HG03097 (cell line): Measurements from ENCODE around the gene ERBB2.

ENCODE experiments used
- ATAC-seq: cut with Tn5 transposase; IDR thresholded peaks from one replicate; pipeline ENCODE4 v1.9.1; 2021; ENCODE audit not compliant: unreplicated experiment, low FRiP score

Gene ERBB2

DNA sequence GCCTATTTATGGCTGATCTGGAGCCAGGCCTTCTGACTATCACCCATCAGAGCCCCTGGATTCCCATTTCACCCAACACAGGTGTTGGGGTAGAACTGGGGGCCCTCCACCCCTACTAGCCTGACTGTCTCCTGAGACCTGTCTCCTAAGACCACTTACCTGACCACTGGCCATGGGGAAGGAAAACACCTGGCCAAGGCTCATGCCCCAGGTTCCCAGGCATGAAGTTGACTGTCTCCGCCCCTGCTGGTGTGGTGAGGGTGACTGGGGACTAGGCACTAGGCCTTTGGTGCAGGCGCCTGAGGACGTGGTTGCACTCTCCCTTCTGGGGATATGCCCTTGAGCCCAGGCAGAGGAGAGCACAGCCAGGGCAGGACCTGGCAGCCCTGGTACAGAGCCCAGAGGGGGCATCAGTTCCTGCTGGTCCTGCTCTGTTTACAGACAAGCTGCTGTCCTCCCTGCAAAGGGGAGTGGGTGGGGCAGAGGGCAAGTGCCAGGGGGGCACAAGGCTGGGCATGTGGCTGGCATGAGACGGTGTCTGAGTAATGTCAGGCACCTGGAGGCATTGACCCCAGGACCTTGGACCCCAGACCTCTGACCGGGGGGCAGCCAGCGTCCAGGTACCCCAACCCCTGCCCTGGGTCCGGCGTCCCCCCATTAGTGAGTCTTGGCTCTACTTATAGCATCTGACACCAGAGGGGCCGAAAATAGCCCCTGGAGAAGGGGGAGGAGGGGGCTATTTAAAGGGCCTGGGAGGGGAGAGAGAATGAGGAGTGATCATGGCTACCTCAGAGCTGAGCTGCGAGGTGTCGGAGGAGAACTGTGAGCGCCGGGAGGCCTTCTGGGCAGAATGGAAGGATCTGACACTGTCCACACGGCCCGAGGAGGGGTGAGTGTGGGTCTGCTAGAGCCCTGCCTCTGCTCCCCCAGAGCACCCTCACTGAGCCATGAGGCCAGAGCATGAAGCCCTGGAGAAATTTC lies 35.0 kb upstream of the ERBB2 start, which contains the start of gene TCAP:
TSS of gene TCAP (plus strand) at position 769 of the 981 bp plus-strand sequence. CDS start at position 780, 11 bp downstream.
- ATAC-seq = no peak

DNA sequence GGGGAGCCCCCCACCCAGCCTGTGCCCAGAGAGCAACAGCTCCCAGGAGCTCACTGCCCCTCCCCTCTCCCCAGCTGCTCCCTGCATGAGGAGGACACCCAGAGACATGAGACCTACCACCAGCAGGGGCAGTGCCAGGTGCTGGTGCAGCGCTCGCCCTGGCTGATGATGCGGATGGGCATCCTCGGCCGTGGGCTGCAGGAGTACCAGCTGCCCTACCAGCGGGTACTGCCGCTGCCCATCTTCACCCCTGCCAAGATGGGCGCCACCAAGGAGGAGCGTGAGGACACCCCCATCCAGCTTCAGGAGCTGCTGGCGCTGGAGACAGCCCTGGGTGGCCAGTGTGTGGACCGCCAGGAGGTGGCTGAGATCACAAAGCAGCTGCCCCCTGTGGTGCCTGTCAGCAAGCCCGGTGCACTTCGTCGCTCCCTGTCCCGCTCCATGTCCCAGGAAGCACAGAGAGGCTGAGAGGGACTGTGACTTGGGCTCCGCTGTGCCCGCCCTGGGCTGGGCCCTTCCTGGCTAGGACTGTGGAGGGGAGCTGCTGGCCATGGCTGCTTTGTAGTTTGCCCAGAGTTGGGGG lies 34.1 kb upstream of the ERBB2 start:
- no peak for ATAC-seq

DNA sequence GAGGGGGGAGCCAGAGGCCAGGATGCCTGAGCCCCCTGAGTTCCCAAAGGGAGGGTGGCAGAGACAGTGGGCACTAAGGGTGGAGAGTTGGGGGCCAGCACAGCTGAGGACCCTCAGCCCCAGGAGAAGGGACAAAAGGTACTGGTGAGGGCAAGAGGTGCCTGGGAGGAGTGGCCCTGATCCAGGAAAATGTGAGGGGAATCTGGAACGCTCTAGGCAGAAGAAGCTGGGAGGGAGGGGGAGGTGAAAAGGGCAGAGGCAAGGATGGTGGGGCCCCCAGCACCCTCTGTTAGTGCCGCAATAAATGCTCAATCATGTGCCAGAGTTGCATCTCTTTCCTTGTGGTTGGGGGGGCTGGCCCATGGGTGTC lies 33.6 kb upstream of the ERBB2 start:
- no peak for ATAC-seq

DNA sequence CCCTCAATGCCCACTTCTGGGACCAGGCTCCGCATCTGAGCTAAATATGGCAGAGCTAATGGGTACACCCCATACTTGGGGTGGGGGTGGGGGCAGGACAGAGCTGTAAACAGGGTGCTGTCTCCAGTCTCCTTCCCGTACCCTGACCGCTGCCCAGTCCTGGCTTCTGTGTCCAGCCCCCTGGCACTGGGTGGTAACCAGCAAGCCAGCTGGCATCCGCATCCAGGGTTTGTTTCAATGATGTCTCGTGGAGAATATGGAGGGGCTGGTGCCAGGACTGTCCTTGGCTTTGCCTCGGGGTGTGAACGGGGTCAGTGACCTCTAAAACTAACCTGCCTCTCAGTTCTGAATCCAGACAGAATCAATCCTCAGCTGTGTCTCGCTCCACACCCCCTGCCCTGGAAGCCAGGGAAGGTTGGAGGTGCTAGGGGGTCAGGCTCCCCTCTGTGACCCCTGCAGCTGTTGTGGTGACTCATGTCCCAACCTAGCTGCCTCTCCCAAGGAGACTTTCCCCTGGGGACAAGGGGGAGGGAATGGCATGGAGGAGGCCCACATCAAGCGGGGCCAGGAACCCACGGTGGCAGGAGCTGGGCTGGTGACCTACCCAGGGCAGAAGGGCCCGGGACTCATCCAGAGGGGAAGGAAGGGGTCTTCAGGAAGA lies 33.1 kb upstream of the ERBB2 start:
- no peak for ATAC-seq

DNA sequence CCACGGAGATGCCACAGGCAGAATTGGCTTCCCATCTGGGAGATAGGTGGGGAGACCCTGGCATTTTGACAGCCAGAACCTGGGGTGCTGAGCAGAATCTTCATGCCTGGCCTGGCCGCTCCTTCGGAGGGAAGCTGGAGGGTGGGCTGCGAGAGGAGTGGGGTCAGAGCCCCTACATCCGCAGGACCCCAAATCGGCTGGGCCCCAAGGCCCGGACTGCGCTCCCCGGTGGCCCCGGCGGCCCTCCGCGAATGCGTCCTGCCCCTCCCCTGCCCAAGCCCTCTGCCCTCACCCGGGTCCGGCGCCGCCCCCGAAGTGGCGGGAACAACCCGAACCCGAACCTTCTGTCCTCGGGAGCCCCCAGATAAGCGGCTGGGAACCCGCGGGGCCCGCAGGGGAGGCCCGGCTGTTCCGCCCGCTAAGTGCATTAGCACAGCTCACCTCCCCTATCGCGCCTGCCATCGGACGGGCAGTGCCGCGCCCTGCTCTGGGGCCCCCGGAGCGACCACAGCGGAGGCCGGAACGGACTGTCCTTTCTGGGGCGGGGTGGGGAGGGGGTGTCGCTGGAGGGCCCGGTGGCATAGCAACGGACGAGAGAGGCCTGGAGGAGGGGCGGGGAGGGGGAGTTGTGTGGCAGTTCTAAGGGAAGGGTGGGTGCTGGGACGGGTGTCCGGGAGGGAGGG lies 32.5 kb upstream of the ERBB2 start:
- no peak for ATAC-seq

DNA sequence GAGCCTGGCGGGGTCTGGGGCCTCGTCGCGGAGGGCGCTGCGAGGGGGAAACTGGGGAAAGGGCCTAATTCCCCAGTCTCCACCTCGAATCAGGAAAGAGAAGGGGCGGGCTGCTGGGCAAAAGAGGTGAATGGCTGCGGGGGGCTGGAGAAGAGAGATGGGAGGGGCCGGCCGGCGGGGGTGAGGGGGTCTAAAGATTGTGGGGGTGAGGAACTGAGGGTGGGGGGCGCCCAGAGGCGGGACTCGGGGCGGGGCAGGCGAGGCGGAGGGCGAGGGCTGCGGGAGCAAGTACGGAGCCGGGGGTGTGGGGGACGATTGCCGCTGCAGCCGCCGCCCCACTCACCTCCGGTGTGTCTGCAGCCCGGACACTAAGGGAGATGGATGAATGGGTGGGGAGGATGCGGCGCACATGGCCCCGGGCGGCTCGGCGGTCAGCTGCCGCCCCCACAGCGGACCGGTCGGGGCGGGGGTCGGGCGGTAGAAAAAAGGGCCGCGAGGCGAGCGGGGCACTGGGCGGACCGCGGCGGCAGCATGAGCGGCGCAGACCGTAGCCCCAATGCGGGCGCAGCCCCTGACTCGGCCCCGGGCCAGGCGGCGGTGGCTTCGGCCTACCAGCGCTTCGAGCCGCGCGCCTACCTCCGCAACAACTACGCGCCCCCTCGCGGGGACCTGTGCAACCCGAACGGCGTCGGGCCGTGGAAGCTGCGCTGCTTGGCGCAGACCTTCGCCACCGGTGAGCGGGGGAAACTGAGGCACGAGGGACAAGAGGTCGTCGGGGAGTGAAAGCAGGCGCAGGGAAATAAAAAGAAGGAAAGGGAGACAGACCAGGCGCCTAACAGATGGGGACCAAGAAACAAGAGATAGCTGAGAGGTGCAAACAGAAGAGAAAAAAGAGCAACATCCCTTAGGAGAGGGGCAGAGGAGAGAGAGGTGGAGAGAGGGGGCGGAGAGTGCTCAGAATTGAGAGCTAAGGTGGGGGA lies 31.6 kb upstream of the ERBB2 start, which contains the start of gene PNMT:
TSS of gene PNMT (plus strand) at position 509 of the 980 bp plus-strand sequence. CDS start at position 532, 23 bp downstream.
- no peak for ATAC-seq

DNA sequence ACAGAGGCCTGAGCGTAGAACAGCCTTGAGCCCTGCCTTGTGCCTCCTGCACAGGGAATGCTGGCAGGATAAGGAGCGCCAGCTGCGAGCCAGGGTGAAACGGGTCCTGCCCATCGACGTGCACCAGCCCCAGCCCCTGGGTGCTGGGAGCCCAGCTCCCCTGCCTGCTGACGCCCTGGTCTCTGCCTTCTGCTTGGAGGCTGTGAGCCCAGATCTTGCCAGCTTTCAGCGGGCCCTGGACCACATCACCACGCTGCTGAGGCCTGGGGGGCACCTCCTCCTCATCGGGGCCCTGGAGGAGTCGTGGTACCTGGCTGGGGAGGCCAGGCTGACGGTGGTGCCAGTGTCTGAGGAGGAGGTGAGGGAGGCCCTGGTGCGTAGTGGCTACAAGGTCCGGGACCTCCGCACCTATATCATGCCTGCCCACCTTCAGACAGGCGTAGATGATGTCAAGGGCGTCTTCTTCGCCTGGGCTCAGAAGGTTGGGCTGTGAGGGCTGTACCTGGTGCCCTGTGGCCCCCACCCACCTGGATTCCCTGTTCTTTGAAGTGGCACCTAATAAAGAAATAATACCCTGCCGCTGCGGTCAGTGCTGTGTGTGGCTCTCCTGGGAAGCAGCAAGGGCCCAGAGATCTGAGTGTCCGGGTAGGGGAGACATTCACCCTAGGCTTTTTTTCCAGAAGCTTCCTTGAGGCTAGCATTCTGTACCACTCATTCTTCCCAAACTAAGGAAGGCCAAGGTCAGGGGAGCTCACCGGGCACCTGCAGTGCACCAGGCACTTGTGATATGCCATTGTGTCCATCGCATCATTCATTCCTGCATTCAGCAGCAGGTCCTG lies 29.7 kb upstream of the ERBB2 start:
- ATAC-seq = no peak

DNA sequence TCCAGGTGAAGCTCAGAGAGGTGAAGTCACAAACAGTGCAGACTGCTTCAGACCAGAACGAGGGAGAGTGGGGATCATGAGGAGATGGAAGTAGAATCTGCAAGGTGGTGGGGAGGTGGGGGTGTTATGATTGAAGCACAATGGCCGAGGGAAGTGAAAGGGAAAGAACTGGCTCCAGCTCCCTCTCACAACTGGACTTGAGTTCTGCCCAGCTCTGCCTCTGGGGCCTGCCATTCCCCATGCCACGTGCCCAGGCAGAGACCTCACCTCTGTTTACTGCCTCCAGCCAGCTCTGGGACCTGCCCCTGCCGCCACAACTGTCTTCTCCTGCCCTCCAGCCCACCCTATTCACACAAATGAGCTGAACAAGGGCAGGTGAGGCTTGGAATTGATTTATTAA lies 29.1 kb upstream of the ERBB2 start:
- ATAC-seq = no peak

DNA sequence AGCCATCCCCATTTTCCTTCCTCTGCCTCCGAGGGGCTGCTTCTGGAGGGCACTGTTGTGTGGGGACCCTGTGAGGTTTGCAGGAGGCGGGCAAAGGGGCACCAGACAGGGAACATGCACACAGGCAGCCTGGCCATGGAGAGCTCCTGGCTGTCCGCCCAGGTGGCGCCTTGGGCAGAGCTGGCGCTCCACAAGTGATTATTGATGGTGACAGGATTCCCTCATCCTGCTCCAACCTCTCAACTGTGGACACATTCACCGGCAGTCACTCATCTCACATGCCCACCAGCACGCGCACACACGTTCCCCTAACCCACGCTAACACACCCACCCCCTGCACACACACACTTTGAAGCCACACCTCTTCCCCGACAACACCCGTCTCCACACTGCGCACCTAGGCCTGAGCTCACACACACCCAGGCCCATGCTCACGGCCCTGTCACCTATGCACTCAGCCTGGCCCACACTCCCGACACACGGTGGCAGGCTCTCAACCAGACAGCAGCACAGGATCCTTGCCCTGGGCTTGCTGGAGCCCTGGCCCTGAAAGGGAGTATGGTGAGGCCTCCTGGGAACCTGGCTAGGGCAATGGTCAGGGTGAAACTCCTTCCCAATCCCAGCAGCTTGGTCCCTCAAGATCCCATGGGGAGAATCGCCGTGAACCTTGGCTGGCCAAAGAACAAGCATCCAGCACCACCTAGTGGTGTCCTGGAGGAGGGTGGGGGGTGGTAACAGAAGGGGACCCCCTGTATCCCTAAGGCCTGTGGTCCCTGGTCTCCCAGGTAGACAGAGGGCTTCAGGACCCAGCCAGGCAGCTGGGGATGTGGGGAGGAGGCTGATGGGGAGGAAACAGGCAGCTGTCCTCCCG lies 28.0 kb upstream of the ERBB2 start:
- ATAC-seq = no peak

DNA sequence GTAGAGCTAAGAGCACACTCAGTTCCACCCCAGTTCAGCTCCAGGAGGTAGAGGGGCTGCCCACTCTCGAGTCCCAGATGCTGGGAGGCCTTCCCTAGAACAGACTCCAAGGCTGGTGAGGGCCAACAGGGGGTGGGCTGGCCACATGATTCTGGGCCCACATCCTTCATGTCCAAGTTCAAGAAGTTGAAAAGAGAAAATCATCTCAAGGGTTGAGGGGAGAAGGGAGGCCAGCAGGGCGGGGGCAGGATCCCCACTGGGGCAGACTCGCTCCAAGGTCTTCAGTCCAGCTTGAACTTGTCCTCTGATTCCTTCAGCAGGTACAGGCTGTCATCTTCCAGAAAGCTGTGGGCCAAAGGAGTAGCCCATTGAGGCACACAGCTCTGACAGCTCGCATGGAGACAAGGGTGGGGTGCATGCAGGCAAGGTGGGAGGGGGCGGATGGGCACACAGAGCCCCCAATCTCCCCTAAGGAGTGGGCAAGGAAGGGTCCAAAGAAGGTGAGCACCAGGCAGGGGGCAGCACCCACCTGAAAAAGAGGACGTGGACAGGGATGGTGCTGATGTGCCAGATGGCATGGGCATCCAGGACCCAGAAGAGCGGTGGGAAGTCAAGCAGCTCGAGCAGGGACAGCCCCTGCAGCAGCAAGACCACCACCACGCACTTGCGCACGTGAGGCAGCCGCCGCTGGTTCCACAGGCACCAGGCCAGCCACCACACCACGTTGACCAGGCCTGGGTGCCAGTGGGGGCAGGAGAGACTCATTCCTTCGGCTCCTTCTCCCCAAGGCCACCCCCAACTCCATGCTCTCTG lies 27.1 kb upstream of the ERBB2 start:
- no peak for ATAC-seq

DNA sequence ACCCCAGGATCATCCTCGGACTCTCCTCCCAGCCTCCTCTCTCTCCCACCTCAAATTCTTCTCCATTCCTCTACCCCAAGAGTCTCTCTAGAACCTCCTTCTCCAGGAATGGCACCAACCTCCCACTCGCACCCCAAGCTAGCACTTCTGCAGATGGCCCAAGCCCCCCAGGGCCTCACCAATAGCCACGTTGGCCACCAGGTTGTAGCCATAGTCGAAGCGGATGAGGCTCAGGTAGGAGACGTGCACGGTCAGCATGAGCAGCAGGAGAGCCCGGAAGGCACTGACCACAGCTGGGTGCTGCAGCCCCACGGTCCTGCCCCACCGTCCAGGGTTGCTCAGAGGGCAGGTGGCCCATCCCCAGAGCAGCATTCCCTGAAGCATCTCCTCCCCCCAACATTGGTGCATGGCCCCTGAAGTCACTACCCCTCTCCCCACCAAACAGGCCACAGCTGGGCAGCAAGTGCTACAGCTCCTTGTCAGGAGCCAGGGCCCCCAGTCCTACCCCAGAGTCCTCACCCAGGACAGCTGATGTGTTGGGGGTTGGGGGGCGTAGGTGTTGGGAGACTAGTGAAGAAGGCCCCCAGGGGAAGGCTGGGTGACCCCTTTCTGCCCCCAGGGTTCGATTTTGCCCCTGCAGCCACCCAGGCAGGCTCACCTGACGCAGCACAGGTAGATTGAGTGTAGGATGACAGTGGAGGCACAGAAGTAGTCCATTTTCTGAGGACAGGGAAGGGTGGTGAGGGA lies 26.4 kb upstream of the ERBB2 start:
- ATAC-seq = no peak

DNA sequence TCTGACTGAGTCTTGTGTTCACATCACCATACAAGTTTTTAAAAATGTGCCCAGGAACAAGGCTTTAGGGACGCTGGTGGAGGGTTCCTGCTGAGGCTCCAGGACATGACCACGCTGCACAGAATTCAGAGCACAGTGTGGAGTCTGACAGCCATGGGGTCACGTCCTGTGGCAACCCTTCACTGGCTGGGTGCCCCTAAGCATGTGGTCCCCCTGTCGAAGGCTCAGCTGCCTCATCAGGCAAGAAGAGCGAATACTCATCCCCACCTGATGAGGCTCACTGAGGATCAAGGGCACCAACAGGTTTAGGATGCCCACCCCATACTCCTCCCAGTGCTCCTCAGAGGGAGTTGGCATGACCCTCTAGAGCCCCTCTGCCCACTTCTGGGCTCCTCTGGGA lies 25.7 kb upstream of the ERBB2 start:
- no peak for ATAC-seq

DNA sequence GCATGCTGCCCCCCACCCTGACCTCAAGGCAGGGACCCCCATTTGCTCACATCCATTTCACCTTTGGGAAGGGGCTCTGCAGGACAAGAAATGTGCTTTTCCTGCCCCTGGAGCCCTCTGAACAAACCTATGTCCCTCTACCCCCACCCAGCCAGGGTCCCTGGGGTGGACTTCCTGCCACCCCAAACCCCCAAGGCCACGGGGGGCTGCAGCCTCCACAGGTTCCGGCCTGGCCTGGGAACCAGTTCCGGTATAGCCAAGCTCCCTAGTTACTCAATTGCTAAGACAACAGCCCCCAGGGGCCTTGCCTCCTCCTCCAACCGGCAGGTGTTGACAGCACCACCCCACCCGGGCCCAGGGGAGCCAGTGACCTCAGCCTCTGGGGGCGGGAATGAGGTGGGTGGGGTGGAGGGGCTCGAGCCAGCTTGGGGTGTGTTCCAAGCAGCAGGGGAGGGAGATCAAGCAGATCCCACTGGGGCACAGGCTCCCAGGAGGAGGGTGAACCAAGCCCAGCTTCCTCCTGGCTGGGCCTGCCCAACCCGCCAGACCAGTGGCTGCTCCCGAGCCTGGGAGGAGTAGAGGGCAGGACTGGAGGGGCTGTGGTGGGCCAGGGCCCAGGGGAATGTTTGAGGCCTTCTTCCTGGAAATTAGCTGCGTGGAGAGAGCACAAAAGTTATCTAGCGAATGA lies 25.0 kb upstream of the ERBB2 start:
- no peak for ATAC-seq

DNA sequence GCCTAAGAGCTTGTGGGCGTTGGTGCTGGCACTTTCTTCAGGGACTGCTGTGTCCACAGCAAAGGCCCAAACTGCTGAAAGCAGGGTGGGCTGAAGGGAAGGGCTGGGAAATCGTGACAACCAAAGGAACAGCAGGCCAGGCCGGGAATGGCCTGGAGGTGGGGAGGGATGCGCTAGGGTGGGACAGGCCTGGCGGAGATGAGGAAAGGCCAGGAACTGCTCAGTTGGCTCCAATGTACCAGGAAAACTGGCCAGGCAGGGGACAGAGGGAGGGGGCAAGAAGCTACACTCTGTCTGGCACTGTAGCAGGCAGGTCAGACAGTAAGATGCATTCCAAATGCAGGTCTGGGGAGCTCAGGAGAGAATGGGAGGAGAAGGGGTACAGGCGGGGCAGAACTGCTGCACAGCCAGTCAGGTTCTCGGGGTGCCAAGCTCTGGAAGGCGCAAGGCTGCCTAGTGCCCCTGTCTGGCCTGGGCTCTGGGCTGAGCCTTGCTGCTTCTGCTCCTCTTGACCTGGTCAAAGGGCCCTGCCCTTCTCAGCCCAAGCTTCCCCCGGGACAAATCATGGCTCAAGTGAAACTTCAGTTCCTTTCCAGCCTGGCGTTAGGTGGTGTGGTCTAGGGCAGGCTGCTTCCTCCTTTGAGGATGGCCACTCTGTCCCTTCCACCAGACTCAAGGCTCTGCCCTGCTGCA lies 24.3 kb upstream of the ERBB2 start:
- no peak for ATAC-seq

DNA sequence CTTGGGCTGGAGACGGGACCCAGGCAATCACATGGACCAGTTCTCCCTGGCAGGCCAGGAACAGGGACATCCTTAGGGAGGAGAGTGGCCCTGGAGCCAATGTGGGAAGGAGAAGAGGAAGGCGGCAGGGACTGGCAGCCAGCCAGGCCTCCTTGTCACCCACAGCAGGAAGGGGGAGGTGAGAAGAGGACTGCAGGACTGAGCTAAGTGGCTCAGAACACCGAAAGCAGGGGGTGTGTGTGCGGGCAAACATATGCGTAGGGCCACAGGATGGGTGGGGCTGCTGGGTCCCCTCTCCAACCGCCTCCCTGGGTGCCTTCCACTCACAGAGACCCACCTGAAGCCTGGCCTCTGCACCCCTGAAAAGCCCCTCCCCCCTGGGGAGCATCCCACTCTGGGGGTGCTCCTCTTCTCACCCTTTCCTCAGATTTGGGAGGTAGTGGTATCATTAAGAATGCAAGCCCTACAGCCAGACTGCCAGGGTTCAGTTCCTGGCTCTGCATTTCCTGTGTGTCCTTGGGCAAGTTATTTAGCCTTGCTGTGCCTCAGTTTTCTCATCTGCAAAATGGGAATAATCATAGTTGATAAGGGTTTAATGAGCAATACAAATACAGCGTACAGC lies 23.6 kb upstream of the ERBB2 start:
- ATAC-seq = no peak
